Panc1 (cell line): ENCODE results near the gene ITGAX. TPM values are rescaled to one million over a fixed set of nuclear protein-coding genes. Genes with fewer than 3 reads are reported as not detected.

Experiments
- ATAC-seq: fragments of 200-7000 bp; cut with Tn5 transposase; 2 replicates; pipeline ENCODE4 v1.9.1; 2020; ENCODE audit warnings: mild to moderate bottlenecking, moderate library complexity
- BruUV-seq: library from RNA; stranded (reverse); fragments of 400-500 nt; replicated peaks from 2 replicates; lab custom pipeline; 2021; lab: Mats Ljungman, UMichigan
- CTCF ChIA-PET: fragments of 300-600 bp; sonication (Branson Sonifier 250); formaldehyde crosslinking; loops from one replicate; lab custom pipeline; 2022; ENCODE audit warnings: antibody characterized with exemption; lab: Charles Lee
- POLR2A ChIA-PET: fragments of 300-600 bp; sonication (Branson Sonifier 250); formaldehyde crosslinking; loops from one replicate; lab custom pipeline; 2022; ENCODE audit warnings: antibody characterized with exemption; lab: Charles Lee
- DNase-seq: peaks from one replicate; pipeline ENCODE4 v3.0.0-alpha.2; 2010; ENCODE audit warnings: low read depth, low spot score
- H3K27ac ChIP-seq: 2 replicates; pipeline ENCODE4 v1.5.1; 2011; ENCODE audit warnings: mild to moderate bottlenecking, low read length, inconsistent platforms
- H3K27me3 ChIP-seq: fragments of 200-500 bp; sonication (Bioruptor generic); 2 replicates; pipeline ENCODE4 v1.6.0; 2014; ENCODE audit warnings: low read length, inconsistent platforms; ENCODE audit not compliant: control insufficient read depth, insufficient read depth
- H3K36me3 ChIP-seq: fragments of 200-500 bp; sonication (Bioruptor generic); 2 replicates; pipeline ENCODE4 v1.5.1; 2014; ENCODE audit warnings: inconsistent platforms, mild to moderate bottlenecking, low read length, moderate library complexity; ENCODE audit not compliant: control insufficient read depth, insufficient read depth
- H3K4me1 ChIP-seq: 2 replicates; pipeline ENCODE4 v1.5.1; 2011; ENCODE audit warnings: inconsistent platforms, mild to moderate bottlenecking, low read length, moderate library complexity; ENCODE audit not compliant: control insufficient read depth, insufficient read depth
- H3K4me3 ChIP-seq, 2 experiments: 2 replicates each; pipeline ENCODE4 v1.5.1; 2011 to 2012; ENCODE audit warnings: low read depth in 2 of 2, low read length in 2 of 2, mild to moderate bottlenecking in 2 of 2, inconsistent platforms in 1 of 2, moderate library complexity in 1 of 2
- H3K9me3 ChIP-seq: fragments of 200-500 bp; sonication (Bioruptor generic); 2 replicates; pipeline ENCODE4 v1.5.1; 2014; ENCODE audit warnings: low read depth, mild to moderate bottlenecking, inconsistent platforms, low read length, moderate library complexity; ENCODE audit not compliant: control insufficient read depth, insufficient read depth
- CTCF ChIP-seq: fragments of 450-650 bp; IDR thresholded peaks from 2 replicates; pipeline ENCODE4 v1.5.1; 2017; ENCODE audit warnings: mild to moderate bottlenecking
- POLR2AphosphoS5 ChIP-seq: IDR thresholded peaks from 2 replicates; pipeline ENCODE4 v1.6.1; 2012; ENCODE audit warnings: mild to moderate bottlenecking, low read depth, low read length, moderate library complexity
- REST ChIP-seq, 2 experiments: IDR thresholded peaks; 2 replicates each; pipeline ENCODE4 v1.6.1; 2011 to 2012; ENCODE audit warnings: low read depth in 2 of 2, control low read depth in 1 of 2, low read length in 1 of 2, mild to moderate bottlenecking in 1 of 2, moderate library complexity in 1 of 2; ENCODE audit not compliant: insufficient read depth in 1 of 2
- SIN3A ChIP-seq: IDR thresholded peaks from 2 replicates; pipeline ENCODE4 v1.6.1; 2012; ENCODE audit warnings: low read depth, mild to moderate bottlenecking, low read length, moderate library complexity, borderline replicate concordance; ENCODE audit not compliant: insufficient read depth
- TCF7L2 ChIP-seq: IDR thresholded peaks from 2 replicates; pipeline ENCODE4 v1.6.1; 2011; ENCODE audit warnings: mild to moderate bottlenecking, low read depth, low read length, inconsistent platforms
- in situ Hi-C: cut with HindIII; loops from 2 replicates; pipeline ENCODE4 v1.10.0; 2016; ENCODE audit warnings: low sequenced_read_pairs, low pct_unique_long_range_greater_than_20kb
- intact Hi-C: fragments of 100-400 bp; cut with micrococcal nuclease; formaldehyde crosslinking; loops from one replicate; pipeline ENCODE4 v1.10.0; 2022; ENCODE audit not compliant: unreplicated experiment
- total RNA-seq: library from RNA; stranded (reverse); gene quantifications from one replicate; pipeline ENCODE4 v1.2.1, GENCODE V29; 2021; ENCODE audit not compliant: unreplicated experiment

Gene ITGAX
- total RNA-seq, 1 experiment from 2014 or later, result 0.49 TPM

- TF ChIP-seq SIN3A (no peak), REST (IDR thresholded peaks at IDR 0.05; ENCODE audit: insufficient read depth in 1 of 2, low read depth in 2 of 2, low read length in 1 of 2) (no peak), POLR2AphosphoS5 (no peak), TCF7L2 (no peak), CTCF (peak; percentile 96)
- ATAC-seq, result peak; percentile 83
- peak; percentile 8 for DNase-seq
- Histone ChIP-seq H3K9me3 (no peaks in the 10 kb centered on the region), H3K36me3 (no peaks in the 10 kb centered on the region), H3K4me1 (peaks cover 11% of the 10 kb centered on the region), H3K4me3 (no peak overlapping the region), H3K27ac (no peak overlapping the region), H3K27me3 (no peaks in the 10 kb centered on the region)
- no TSS peak for BruUV-seq
- CTCF ChIA-PET, result interaction anchor here (0.6 to 0.7 kb wide), 3 partner anchors 69 to 240 kb away, joined by 3 to 6 read pairs (median 3); no protein-coding TSS in a partner anchor
- POLR2A ChIA-PET, result interaction anchor here (0.6 kb wide), 1 partner anchor 72 kb away, joined by 3 read pairs; no protein-coding TSS in a partner anchor
- intact Hi-C loops, result loop anchor here (2.0 kb wide), 1 partner anchor 182 kb away; no protein-coding TSS in a partner anchor
- in situ Hi-C loops, result no loop called here
These were observed 27.6 kb downstream of the ITGAX start for GRCh38 chr16:31382485-31383161.

- TF ChIP-seq POLR2AphosphoS5, result no peak
- no peak for TF ChIP-seq CTCF
- no peak for TF ChIP-seq SIN3A
- no peak for TF ChIP-seq TCF7L2
- TF ChIP-seq REST (IDR thresholded peaks at IDR 0.05; ENCODE audit: insufficient read depth in 1 of 2, low read depth in 2 of 2, low read length in 1 of 2), result no peak
- no peaks in the 10 kb centered on the region for H3K9me3 ChIP-seq
- intact Hi-C loops (no loop called here), in situ Hi-C loops (no loop called here)
- no peak for DNase-seq
- ChIA-PET CTCF (interaction anchor here (0.7 kb wide), 1 partner anchor 127 kb away, joined by 15 read pairs; no protein-coding TSS in a partner anchor), POLR2A (no interaction called here)
- H3K4me1 ChIP-seq, result peaks cover 11% of the 10 kb centered on the region
- H3K27ac ChIP-seq, result no peak overlapping the region
- no peak for ATAC-seq
- no peaks in the 10 kb centered on the region for H3K36me3 ChIP-seq
- no TSS peak for BruUV-seq
- no peaks in the 10 kb centered on the region for H3K27me3 ChIP-seq
- H3K4me3 ChIP-seq, result no peak overlapping the region
These were observed 30.7 kb downstream of the ITGAX start for GRCh38 chr16:31385680-31386079.
